ENCODE results near the gene PDE4C.

Gene PDE4C

GRCh38 chr19:18262144-18262543, 35.9 kb upstream of the PDE4C start:
- no peak for TF ChIP-seq ZFP30 (CRISPR knock-in tag; IDR thresholded peaks at IDR 0.05)
- ATAC-seq: no peak

- ATAC-seq: no peak
- TF ChIP-seq ISL1 (CRISPR knock-in tag; IDR thresholded peaks at IDR 0.05) (no peak), ZNF8 (CRISPR knock-in tag; IDR thresholded peaks at IDR 0.05) (no peak), CREB5 (CRISPR knock-in tag; IDR thresholded peaks at IDR 0.05; ENCODE audit: low read depth) (no peak), BACH2 (CRISPR knock-in tag; IDR thresholded peaks at IDR 0.05; ENCODE audit: borderline replicate concordance) (no peak), PATZ1 (CRISPR knock-in tag; IDR thresholded peaks at IDR 0.05; ENCODE audit: borderline replicate concordance) (no peak), ZC3H10 (CRISPR knock-in tag; IDR thresholded peaks at IDR 0.05) (no peak), POU6F1 (CRISPR knock-in tag; IDR thresholded peaks at IDR 0.05; ENCODE audit: borderline replicate concordance, low read depth) (no peak), ZNF70 (CRISPR knock-in tag; IDR thresholded peaks at IDR 0.05) (no peak), ZFP3 (CRISPR knock-in tag; IDR thresholded peaks at IDR 0.05) (no peak), CSDC2 (CRISPR knock-in tag; IDR thresholded peaks at IDR 0.05) (no peak), ZFP30 (CRISPR knock-in tag; IDR thresholded peaks at IDR 0.05) (no peak), TCF4 (CRISPR knock-in tag; IDR thresholded peaks at IDR 0.05; ENCODE audit: borderline replicate concordance) (no peak), PPARA (CRISPR knock-in tag; IDR thresholded peaks at IDR 0.05; ENCODE audit: borderline replicate concordance) (no peak), SNAI2 (CRISPR knock-in tag; IDR thresholded peaks at IDR 0.05) (no peak), RARB (CRISPR knock-in tag; IDR thresholded peaks at IDR 0.05) (no peak), CSRNP3 (CRISPR knock-in tag; IDR thresholded peaks at IDR 0.05) (no peak), OSR1 (CRISPR knock-in tag; IDR thresholded peaks at IDR 0.05) (no peak), TOX (CRISPR knock-in tag; IDR thresholded peaks at IDR 0.05; ENCODE audit: borderline replicate concordance) (no peak)
These were observed 35.2 kb upstream of the PDE4C start for GRCh38 chr19:18261474-18261873.

- no peak for ATAC-seq
- TF ChIP-seq PATZ1 (CRISPR knock-in tag; IDR thresholded peaks at IDR 0.05; ENCODE audit: borderline replicate concordance): no peak
- TF ChIP-seq POU6F1 (CRISPR knock-in tag; IDR thresholded peaks at IDR 0.05; ENCODE audit: borderline replicate concordance, low read depth): no peak
- TF ChIP-seq PPARA (CRISPR knock-in tag; IDR thresholded peaks at IDR 0.05; ENCODE audit: borderline replicate concordance): no peak
- no peak for TF ChIP-seq ZNF8 (CRISPR knock-in tag; IDR thresholded peaks at IDR 0.05)
- no peak for TF ChIP-seq ZNF70 (CRISPR knock-in tag; IDR thresholded peaks at IDR 0.05)
- TF ChIP-seq ARNTL (CRISPR knock-in tag; IDR thresholded peaks at IDR 0.05; ENCODE audit: borderline replicate concordance, low read depth): no peak
- no peak for TF ChIP-seq ESRRG (CRISPR knock-in tag; IDR thresholded peaks at IDR 0.05)
- TF ChIP-seq GLIS3 (CRISPR knock-in tag; IDR thresholded peaks at IDR 0.05): no peak
- no peak for TF ChIP-seq ZFP30 (CRISPR knock-in tag; IDR thresholded peaks at IDR 0.05)
- no peak for TF ChIP-seq SNAI2 (CRISPR knock-in tag; IDR thresholded peaks at IDR 0.05)
- no peak for TF ChIP-seq BACH2 (CRISPR knock-in tag; IDR thresholded peaks at IDR 0.05; ENCODE audit: borderline replicate concordance)
- no peak for TF ChIP-seq CREB5 (CRISPR knock-in tag; IDR thresholded peaks at IDR 0.05; ENCODE audit: low read depth)
- no peak for TF ChIP-seq RARB (CRISPR knock-in tag; IDR thresholded peaks at IDR 0.05)
- no peak for TF ChIP-seq ZNF565 (CRISPR knock-in tag; conservative IDR thresholded peaks at IDR 0.05; ENCODE audit: low read depth)
- no peak for TF ChIP-seq ISL1 (CRISPR knock-in tag; IDR thresholded peaks at IDR 0.05)
- no peak for TF ChIP-seq CSDC2 (CRISPR knock-in tag; IDR thresholded peaks at IDR 0.05)
- TF ChIP-seq TSHZ2 (CRISPR knock-in tag; IDR thresholded peaks at IDR 0.05): no peak
- no peak for TF ChIP-seq ZC3H10 (CRISPR knock-in tag; IDR thresholded peaks at IDR 0.05)
- no peak for TF ChIP-seq ZFP3 (CRISPR knock-in tag; IDR thresholded peaks at IDR 0.05)
- no peak for TF ChIP-seq OSR1 (CRISPR knock-in tag; IDR thresholded peaks at IDR 0.05)
These were observed 33.7 kb upstream of the PDE4C start for GRCh38 chr19:18259893-18260292.

Data from SK-N-SH treated with all-trans-retinoic acid at 6 μM for 48 hours (cell line).